ENCODE measurements around the gene UROS. TPM values are rescaled to one million over a fixed set of nuclear protein-coding genes. Genes with fewer than 3 reads are reported as not detected.

UROS gene
- total and polyA plus RNA-seq, 4 donors = 24.9 to 157 (median 37.9) TPM

- TF ChIP-seq HNF4G (IDR thresholded peaks at IDR 0.05) (no peak), JUND (IDR thresholded peaks at IDR 0.05) (no peak), YY1 (IDR thresholded peaks at IDR 0.05) (no peak), TAF1 (conservative IDR thresholded peaks at IDR 0.05) (no peak)
Measured at GRCh38 chr10:125795128-125795527, 27.9 kb downstream of the UROS start (continued).

GRCh38 chr10:125792342-125793300 is 30.4 kb downstream of the UROS start:
- DNase-seq (ENCODE audit: low spot score) = no peak
- no peaks in the 10 kb centered on the region for H3K4me1 ChIP-seq (ENCODE audit: control insufficient read depth in 4 of 4, insufficient read depth in 4 of 4, low read length in 3 of 4)
- H3K9ac ChIP-seq (ENCODE audit: low read depth in 1 of 2, low read length in 2 of 2) = no peak overlapping the region
- peaks cover 5 to 57% (median 35%) of the 10 kb centered on the region in 4 donors for H3K36me3 ChIP-seq (ENCODE audit: control insufficient read depth in 4 of 4, insufficient read depth in 3 of 4, low read depth in 1 of 4, low read length in 3 of 4)
- WGBS = 83% methylated on average over 14 of the region's 14 CpGs
- TF ChIP-seq TAF1 (conservative IDR thresholded peaks at IDR 0.05) (no peak), RXRA (IDR thresholded peaks at IDR 0.05) (no peak), HNF4G (IDR thresholded peaks at IDR 0.05) (no peak)
- no peaks in the 10 kb centered on the region for H3K9me3 ChIP-seq (ENCODE audit: control insufficient read depth in 4 of 4, low read length in 3 of 4)
- H3K4me3 ChIP-seq (ENCODE audit: low read depth in 1 of 3, low read length in 3 of 3) = no peak overlapping the region
- no peak overlapping the region for H3K27ac ChIP-seq (ENCODE audit: low read depth in 1 of 2, low read length in 2 of 2)
- H3K27me3 ChIP-seq (ENCODE audit: control insufficient read depth in 4 of 4, insufficient read depth in 4 of 4, low read length in 3 of 4) = no peaks in the 10 kb centered on the region

DNA sequence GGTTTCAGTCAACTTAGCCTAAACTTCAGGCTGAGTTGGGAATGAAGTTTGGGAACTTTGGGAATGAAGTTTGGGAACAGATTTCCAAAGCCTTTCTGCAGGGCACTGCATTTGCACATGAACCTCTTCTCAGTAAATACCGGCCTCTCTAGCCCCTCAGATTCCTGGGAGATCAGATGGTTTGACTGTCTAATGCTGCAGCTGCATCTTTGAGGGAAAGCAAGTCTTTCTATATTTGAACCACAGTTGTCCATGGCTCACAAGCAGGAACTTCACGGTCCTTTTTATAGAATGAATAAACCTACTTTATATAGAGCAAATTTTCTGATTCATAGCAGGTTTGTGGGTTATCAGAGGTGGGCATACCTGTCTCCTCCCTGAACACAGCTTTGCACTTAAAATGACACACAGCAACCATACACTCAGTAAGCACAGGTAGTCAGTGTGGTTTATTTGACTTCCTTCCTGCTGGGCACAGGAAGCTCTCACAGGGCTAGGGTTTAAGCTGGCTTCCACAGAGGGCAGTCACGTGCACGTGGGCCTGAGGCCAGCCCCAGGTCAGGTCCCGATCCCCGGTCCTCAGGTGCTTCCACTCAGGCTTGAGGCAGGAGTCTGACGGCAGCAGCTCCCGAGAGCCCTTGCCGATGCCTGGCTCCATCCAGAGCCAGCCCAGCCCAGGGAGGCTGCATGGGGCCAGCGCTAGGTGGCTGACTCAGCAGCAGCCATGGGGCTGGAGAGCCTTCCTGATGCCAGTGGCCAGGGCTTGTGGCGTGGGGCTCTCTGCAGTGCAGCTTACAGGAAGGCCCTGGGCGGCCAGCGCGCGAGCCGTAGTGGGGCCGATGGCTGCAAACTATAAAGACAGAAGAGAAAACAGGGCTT is 34.7 kb downstream of the UROS start:
- WGBS = 90% methylated on average over 17 of the region's 17 CpGs
- Histone ChIP-seq H3K4me1 (ENCODE audit: control insufficient read depth in 4 of 4, insufficient read depth in 4 of 4, low read length in 3 of 4) (no peaks in the 10 kb centered on the region), H3K9ac (ENCODE audit: low read depth in 1 of 2, low read length in 2 of 2) (no peak overlapping the region), H3K4me3 (ENCODE audit: low read depth in 1 of 3, low read length in 3 of 3) (no peak overlapping the region), H3K27me3 (ENCODE audit: control insufficient read depth in 4 of 4, insufficient read depth in 4 of 4, low read length in 3 of 4) (no peaks in the 10 kb centered on the region), H3K36me3 (ENCODE audit: control insufficient read depth in 4 of 4, insufficient read depth in 3 of 4, low read depth in 1 of 4, low read length in 3 of 4) (peaks cover 0 to 26% (median 13%) of the 10 kb centered on the region in 4 donors), H3K27ac (ENCODE audit: low read depth in 1 of 2, low read length in 2 of 2) (no peak overlapping the region), H3K9me3 (ENCODE audit: control insufficient read depth in 4 of 4, low read length in 3 of 4) (no peaks in the 10 kb centered on the region)
- no peak for TF ChIP-seq SP1 (IDR thresholded peaks at IDR 0.05)
- no peak for DNase-seq (ENCODE audit: low spot score)

GRCh38 chr10:125785791-125786190 is 37.3 kb downstream of the UROS start:
- no peak overlapping the region for H3K4me3 ChIP-seq (ENCODE audit: low read depth in 1 of 3, low read length in 3 of 3)
- no peaks in the 10 kb centered on the region for H3K4me1 ChIP-seq (ENCODE audit: control insufficient read depth in 4 of 4, insufficient read depth in 4 of 4, low read length in 3 of 4)
- peaks cover 0 to 16% (median 3%) of the 10 kb centered on the region in 4 donors for H3K36me3 ChIP-seq (ENCODE audit: control insufficient read depth in 4 of 4, insufficient read depth in 3 of 4, low read depth in 1 of 4, low read length in 3 of 4)
- no peaks in the 10 kb centered on the region for H3K9me3 ChIP-seq (ENCODE audit: control insufficient read depth in 4 of 4, low read length in 3 of 4)
- WGBS = 75% methylated on average over 9 of the region's 9 CpGs
- no peaks in the 10 kb centered on the region for H3K27me3 ChIP-seq (ENCODE audit: control insufficient read depth in 4 of 4, insufficient read depth in 4 of 4, low read length in 3 of 4)
- no peak for DNase-seq (ENCODE audit: low spot score)
- H3K27ac ChIP-seq (ENCODE audit: low read depth in 1 of 2, low read length in 2 of 2) = no peak overlapping the region
- no peak overlapping the region for H3K9ac ChIP-seq (ENCODE audit: low read depth in 1 of 2, low read length in 2 of 2)
- TF ChIP-seq YY1 (IDR thresholded peaks at IDR 0.05) (no peak), FOXA1 (IDR thresholded peaks at IDR 0.05) (no peak), GABPA (IDR thresholded peaks at IDR 0.05 in 1 of 2, conservative IDR thresholded peaks at IDR 0.05 in 1 of 2) (no peak), FOXA2 (IDR thresholded peaks at IDR 0.05) (no peak), RAD21 (IDR thresholded peaks at IDR 0.05) (no peak), CTCF (IDR thresholded peaks at IDR 0.05; ENCODE audit: low read depth, low read length, missing input control) (no peak), JUND (IDR thresholded peaks at IDR 0.05) (no peak), TAF1 (conservative IDR thresholded peaks at IDR 0.05) (no peak), SP1 (IDR thresholded peaks at IDR 0.05) (no peak), RXRA (IDR thresholded peaks at IDR 0.05) (no peak), NR2F2 (IDR thresholded peaks at IDR 0.05) (no peak), EGR1 (IDR thresholded peaks at IDR 0.05; ENCODE audit: low read depth in 2 of 2) (no peak), HNF4A (conservative IDR thresholded peaks at IDR 0.05) (no peak), MAX (IDR thresholded peaks at IDR 0.05) (no peak)
- TF ChIP-seq, protein P1, sequence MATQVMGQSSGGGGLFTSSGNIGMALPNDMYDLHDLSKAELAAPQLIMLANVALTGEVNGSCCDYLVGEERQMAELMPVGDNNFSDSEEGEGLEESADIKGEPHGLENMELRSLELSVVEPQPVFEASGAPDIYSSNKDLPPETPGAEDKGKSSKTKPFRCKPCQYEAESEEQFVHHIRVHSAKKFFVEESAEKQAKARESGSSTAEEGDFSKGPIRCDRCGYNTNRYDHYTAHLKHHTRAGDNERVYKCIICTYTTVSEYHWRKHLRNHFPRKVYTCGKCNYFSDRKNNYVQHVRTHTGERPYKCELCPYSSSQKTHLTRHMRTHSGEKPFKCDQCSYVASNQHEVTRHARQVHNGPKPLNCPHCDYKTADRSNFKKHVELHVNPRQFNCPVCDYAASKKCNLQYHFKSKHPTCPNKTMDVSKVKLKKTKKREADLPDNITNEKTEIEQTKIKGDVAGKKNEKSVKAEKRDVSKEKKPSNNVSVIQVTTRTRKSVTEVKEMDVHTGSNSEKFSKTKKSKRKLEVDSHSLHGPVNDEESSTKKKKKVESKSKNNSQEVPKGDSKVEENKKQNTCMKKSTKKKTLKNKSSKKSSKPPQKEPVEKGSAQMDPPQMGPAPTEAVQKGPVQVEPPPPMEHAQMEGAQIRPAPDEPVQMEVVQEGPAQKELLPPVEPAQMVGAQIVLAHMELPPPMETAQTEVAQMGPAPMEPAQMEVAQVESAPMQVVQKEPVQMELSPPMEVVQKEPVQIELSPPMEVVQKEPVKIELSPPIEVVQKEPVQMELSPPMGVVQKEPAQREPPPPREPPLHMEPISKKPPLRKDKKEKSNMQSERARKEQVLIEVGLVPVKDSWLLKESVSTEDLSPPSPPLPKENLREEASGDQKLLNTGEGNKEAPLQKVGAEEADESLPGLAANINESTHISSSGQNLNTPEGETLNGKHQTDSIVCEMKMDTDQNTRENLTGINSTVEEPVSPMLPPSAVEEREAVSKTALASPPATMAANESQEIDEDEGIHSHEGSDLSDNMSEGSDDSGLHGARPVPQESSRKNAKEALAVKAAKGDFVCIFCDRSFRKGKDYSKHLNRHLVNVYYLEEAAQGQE (IDR thresholded peaks at IDR 0.05) = no peak
